ENCODE results near the gene HNRNPF.

DNA sequence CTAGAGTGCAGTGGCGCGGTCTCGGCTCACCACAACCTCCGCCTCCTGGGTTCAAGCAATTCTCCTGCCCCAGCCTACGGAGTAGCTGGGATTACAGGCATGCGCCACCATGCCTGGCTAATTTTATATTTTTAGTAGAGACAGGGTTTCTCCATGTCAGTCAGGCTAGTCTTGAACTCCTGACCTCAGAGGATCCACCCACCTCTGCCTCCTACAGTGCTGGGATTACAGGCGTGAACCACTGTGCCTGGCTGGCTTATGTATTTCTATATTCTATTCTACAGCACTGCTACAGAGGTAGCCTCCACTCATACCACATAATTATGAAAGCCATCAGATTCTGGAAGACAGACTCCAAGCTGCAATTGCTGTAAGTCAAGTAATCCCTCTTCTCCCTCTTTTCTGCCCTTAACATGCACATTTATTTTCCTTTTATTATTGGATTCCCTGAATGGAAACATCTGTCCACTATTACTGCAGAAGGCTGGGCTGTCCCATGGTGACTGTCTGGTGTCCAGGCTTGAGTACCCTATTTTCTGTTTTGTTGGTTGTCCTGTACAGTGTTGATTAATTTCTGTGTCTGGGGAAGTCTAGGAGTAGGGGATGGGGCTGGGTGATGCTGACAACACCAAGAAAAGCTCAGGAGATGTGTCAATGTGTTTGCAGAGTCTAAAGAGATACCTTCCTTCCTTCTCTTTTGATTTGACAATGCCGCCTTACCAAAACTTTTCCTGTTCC, 22.1 kb upstream of the HNRNPF start:
- TF ChIP-seq, protein P1, sequence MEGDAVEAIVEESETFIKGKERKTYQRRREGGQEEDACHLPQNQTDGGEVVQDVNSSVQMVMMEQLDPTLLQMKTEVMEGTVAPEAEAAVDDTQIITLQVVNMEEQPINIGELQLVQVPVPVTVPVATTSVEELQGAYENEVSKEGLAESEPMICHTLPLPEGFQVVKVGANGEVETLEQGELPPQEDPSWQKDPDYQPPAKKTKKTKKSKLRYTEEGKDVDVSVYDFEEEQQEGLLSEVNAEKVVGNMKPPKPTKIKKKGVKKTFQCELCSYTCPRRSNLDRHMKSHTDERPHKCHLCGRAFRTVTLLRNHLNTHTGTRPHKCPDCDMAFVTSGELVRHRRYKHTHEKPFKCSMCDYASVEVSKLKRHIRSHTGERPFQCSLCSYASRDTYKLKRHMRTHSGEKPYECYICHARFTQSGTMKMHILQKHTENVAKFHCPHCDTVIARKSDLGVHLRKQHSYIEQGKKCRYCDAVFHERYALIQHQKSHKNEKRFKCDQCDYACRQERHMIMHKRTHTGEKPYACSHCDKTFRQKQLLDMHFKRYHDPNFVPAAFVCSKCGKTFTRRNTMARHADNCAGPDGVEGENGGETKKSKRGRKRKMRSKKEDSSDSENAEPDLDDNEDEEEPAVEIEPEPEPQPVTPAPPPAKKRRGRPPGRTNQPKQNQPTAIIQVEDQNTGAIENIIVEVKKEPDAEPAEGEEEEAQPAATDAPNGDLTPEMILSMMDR (IDR thresholded peaks at IDR 0.05), result no peak
- no peak for TF ChIP-seq EZH2 (IDR thresholded peaks at IDR 0.05)

Measured in neural progenitor cell (in vitro differentiated cells).